Fibroblast of villous mesenchyme (primary cell): ENCODE measurements around the gene JMJD1C. TPM values are rescaled to one million over a fixed set of nuclear protein-coding genes. Genes with fewer than 3 reads are reported as not detected.
"Not testable (repeated sequence)": the region's sequence is repeated elsewhere in the genome, so short reads cannot be mapped to it uniquely, and the experiment has no call there.

Experiments used
- DNase-seq: peaks from one replicate; pipeline ENCODE4 v3.0.0-alpha.2; 2010; ENCODE audit warnings: low read depth
- H3K4me3 ChIP-seq: 2 replicates; pipeline ENCODE4 v1.5.1; 2011; ENCODE audit warnings: low read depth, mild to moderate bottlenecking, low read length
- total RNA-seq: library from RNA; depleted of rRNA; stranded (reverse); fragments of >200 nt; gene quantifications from 2 replicates; pipeline ENCODE4 v1.2.3, GENCODE V29; 2012
- TF ChIP-seq, protein P1 (sequence below): IDR thresholded peaks from 2 replicates; pipeline ENCODE4 v1.5.1; 2012; ENCODE audit warnings: low read depth, mild to moderate bottlenecking, low read length; ENCODE audit not compliant: insufficient read depth

JMJD1C gene
- total RNA-seq, 1 donor: 98.4 TPM

GRCh38 chr10:63294781-63295180 lies 171.0 kb downstream of the JMJD1C start:
- no peak for DNase-seq
- TF ChIP-seq, protein P1, sequence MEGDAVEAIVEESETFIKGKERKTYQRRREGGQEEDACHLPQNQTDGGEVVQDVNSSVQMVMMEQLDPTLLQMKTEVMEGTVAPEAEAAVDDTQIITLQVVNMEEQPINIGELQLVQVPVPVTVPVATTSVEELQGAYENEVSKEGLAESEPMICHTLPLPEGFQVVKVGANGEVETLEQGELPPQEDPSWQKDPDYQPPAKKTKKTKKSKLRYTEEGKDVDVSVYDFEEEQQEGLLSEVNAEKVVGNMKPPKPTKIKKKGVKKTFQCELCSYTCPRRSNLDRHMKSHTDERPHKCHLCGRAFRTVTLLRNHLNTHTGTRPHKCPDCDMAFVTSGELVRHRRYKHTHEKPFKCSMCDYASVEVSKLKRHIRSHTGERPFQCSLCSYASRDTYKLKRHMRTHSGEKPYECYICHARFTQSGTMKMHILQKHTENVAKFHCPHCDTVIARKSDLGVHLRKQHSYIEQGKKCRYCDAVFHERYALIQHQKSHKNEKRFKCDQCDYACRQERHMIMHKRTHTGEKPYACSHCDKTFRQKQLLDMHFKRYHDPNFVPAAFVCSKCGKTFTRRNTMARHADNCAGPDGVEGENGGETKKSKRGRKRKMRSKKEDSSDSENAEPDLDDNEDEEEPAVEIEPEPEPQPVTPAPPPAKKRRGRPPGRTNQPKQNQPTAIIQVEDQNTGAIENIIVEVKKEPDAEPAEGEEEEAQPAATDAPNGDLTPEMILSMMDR: no peak
- H3K4me3 ChIP-seq: no peak overlapping the region

- not testable (repeated sequence) for H3K4me3 ChIP-seq, DNase-seq
These were observed 172.9 kb downstream of the JMJD1C start for GRCh38 chr10:63292847-63293246.

- no peak for DNase-seq
- H3K4me3 ChIP-seq: no peak overlapping the region
- TF ChIP-seq, protein P1: no peak
These were observed 177.6 kb downstream of the JMJD1C start for GRCh38 chr10:63288170-63288569.

- no peak for DNase-seq
- TF ChIP-seq, protein P1: no peak
- no peak overlapping the region for H3K4me3 ChIP-seq
These were observed 179.0 kb downstream of the JMJD1C start for GRCh38 chr10:63286754-63287264.

DNA sequence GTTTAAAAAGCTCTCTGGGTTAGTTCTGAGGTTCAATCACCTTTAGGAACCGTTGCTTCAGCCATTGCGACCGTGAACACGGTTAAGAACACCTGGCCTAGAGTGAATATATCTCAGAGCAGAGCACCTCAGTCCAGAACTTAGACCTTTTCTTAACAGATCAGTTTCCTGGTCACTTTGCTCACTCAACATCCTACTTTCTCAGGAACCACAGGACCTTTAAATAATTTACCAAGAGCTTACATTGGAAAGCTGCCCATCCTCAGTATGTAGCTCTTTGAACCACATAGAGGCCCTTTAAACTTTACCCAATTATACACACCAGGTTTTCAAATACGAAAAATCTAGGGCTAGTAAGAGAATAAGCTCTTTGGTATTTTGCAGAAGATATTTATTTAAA lies 179.4 kb downstream of the JMJD1C start:
- TF ChIP-seq, protein P1: no peak
- no peak overlapping the region for H3K4me3 ChIP-seq
- DNase-seq: no peak

- not testable (repeated sequence) for DNase-seq, H3K4me3 ChIP-seq
These were observed 181.9 kb downstream of the JMJD1C start for GRCh38 chr10:63283901-63284300.

- no peak overlapping the region for H3K4me3 ChIP-seq
- TF ChIP-seq, protein P1: no peak
- no peak for DNase-seq
These were observed 182.7 kb downstream of the JMJD1C start for GRCh38 chr10:63283093-63283492.

GRCh38 chr10:63281967-63282366 lies 183.8 kb downstream of the JMJD1C start:
- peak; percentile 77 for DNase-seq
- no peak overlapping the region for H3K4me3 ChIP-seq
- TF ChIP-seq, protein P1: no peak
